Naive B cell (primary cell): ENCODE measurements around the gene APLP1. TPM values are rescaled to one million over a fixed set of nuclear protein-coding genes. Genes with fewer than 3 reads are reported as not detected.
A peak's percentile ranks its signal among the peaks of the same experiment; 100 is the strongest.

Experiments used
- ATAC-seq, 2 donors: fragments of 150-1000 bp; cut with Tn5 transposase; 2 replicates each; pipeline ENCODE4 v1.10.0; 2021; ENCODE audit warnings: low read depth in 2 of 2, mild to moderate bottlenecking in 2 of 2, moderate library complexity in 2 of 2
- DNase-seq: peaks from one replicate; pipeline ENCODE4 v3.0.0; 2022
- H3K27ac Mint-ChIP-seq, 6 donors: one replicate each; pipeline ENCODE4 v1.8.0; 2020 to 2022; ENCODE audit warnings: mild to moderate bottlenecking in 6 of 6, mixed read lengths in 6 of 6, moderate library complexity in 5 of 6, inconsistent platforms in 2 of 6
- H3K27me3 Mint-ChIP-seq, 3 donors: one replicate each; pipeline ENCODE4 v1.8.0; 2021 to 2022; ENCODE audit warnings: mixed read lengths in 3 of 3, mild to moderate bottlenecking in 1 of 3
- H3K36me3 Mint-ChIP-seq, 2 donors: one replicate each; pipeline ENCODE4 v1.8.0; 2020 to 2022; ENCODE audit warnings: mixed read lengths in 2 of 2, inconsistent platforms in 1 of 2, mild to moderate bottlenecking in 1 of 2
- H3K4me1 Mint-ChIP-seq, 3 donors: one replicate each; pipeline ENCODE4 v1.8.0; 2020 to 2022; ENCODE audit warnings: mixed read lengths in 3 of 3, inconsistent platforms in 1 of 3, mild to moderate bottlenecking in 1 of 3, moderate library complexity in 1 of 3
- H3K4me3 Mint-ChIP-seq, 8 donors: one replicate each; pipeline ENCODE4 v1.8.0; 2020 to 2022; ENCODE audit warnings: mild to moderate bottlenecking in 8 of 8, mixed read lengths in 8 of 8, moderate library complexity in 8 of 8, inconsistent platforms in 2 of 8
- H3K9me3 Mint-ChIP-seq, 7 donors: one replicate each; pipeline ENCODE4 v1.8.0; 2020 to 2022; ENCODE audit warnings: mixed read lengths in 7 of 7, mild to moderate bottlenecking in 5 of 7, inconsistent platforms in 2 of 7, moderate library complexity in 1 of 7
- polyA plus RNA-seq, 6 donors: library from polyadenylated mRNA; unstranded; fragments of 300-500 nt; fragmentation: Illumina TruSeq; gene quantifications; one replicate each; pipeline ENCODE4 v1.2.3, GENCODE V29; 2021; ENCODE audit warnings: low read depth in 6 of 6

Gene APLP1
- polyA plus RNA-seq, 6 donors from 2014 or later = not detected

DNA sequence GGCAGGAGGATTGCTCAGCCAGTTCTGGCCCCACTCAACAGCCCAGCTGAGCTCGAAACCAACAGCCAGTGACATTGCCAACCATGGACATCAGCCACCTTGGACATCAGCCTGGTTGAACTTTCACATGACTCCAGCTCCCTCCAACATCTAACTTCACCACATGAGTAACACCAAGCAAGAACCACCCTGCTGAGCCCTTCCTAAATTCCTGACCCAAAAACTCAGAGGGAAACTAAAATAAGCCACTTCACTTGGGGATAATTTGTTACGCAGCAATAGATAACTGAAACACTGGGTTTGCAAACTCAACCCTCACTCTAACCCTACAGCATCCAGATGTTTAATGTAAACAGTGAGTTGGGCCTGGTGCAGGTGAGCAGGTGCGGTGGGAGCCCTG is 57.1 kb downstream of the APLP1 start:
- no peak for ATAC-seq
- DNase-seq = no peak
- H3K4me3 Mint-ChIP-seq = no peak overlapping the region
- H3K36me3 Mint-ChIP-seq = no peaks in the 10 kb centered on the region
- peaks cover 18 to 32% (median 23%) of the 10 kb centered on the region in 3 donors for H3K4me1 Mint-ChIP-seq
- no peak overlapping the region for H3K27ac Mint-ChIP-seq
- no peaks in the 10 kb centered on the region for H3K27me3 Mint-ChIP-seq
- H3K9me3 Mint-ChIP-seq = peaks cover 0 to 8% (median 0%) of the 10 kb centered on the region in 7 donors

GRCh38 chr19:35928507-35928906 is 60.1 kb downstream of the APLP1 start:
- Mint-ChIP-seq H3K27me3 (no peaks in the 10 kb centered on the region), H3K4me1 (peaks cover 30 to 47% (median 30%) of the 10 kb centered on the region in 3 donors), H3K27ac (peak overlapping the region; percentile 73 to 97 (median 90)), H3K4me3 (peak overlapping the region in 7 of 8 donors; percentile 29 to 88 (median 55)), H3K9me3 (peaks cover 0 to 8% (median 0%) of the 10 kb centered on the region in 7 donors), H3K36me3 (no peaks in the 10 kb centered on the region)
- ATAC-seq = peak; percentile 38 to 41
- DNase-seq = peak; percentile 76

Other genes starting within 250 kb of the APLP1 start
- gene RBM42, start 239.5 kb upstream of the APLP1 start, polyA plus RNA-seq = 10 to 100 TPM; 30.6 to 71.1 (median 50.9) TPM
- gene ETV2, start 226.8 kb upstream of the APLP1 start, polyA plus RNA-seq = under 1 TPM in 1 of 6 donors, not detected in 5; 0.61 TPM
- 100 to 1,000 TPM; 623 to 732 (median 678) TPM for gene COX6B1, start 220.3 kb upstream of the APLP1 start, polyA plus RNA-seq
- gene UPK1A, start 202.1 kb upstream of the APLP1 start, polyA plus RNA-seq = not detected
- gene ZBTB32, start 164.0 kb upstream of the APLP1 start, polyA plus RNA-seq = 1 to 10 TPM in 1 of 6 donors, under 1 TPM in 4, not detected in 1; 0.21 to 1.3 (median 0.70) TPM
- gene KMT2B, start 150.6 kb upstream of the APLP1 start, polyA plus RNA-seq = 1 to 10 TPM in 2 of 6 donors, under 1 TPM in 4; 0.35 to 2.2 (median 0.76) TPM
- 100 to 1,000 TPM; 114 to 195 (median 134) TPM for gene IGFLR1, start 126.1 kb upstream of the APLP1 start, polyA plus RNA-seq
- 10 to 100 TPM; 26.1 to 41.0 (median 32.5) TPM for gene U2AF1L4, start 123.2 kb upstream of the APLP1 start, polyA plus RNA-seq
- gene PSENEN, start 122.9 kb upstream of the APLP1 start, polyA plus RNA-seq = 100 to 1,000 TPM in 2 of 6 donors, 10 to 100 TPM in 4; 82.4 to 105 (median 94.3) TPM
- 10 to 100 TPM in 3 of 6 donors, 1 to 10 TPM in 3; 8.1 to 17.9 (median 11.1) TPM for gene LIN37, start 120.0 kb upstream of the APLP1 start, polyA plus RNA-seq
- not detected for gene HSPB6, start 111.5 kb upstream of the APLP1 start, polyA plus RNA-seq
- gene PROSER3, start 110.4 kb upstream of the APLP1 start, polyA plus RNA-seq = 10 to 100 TPM in 1 of 6 donors, 1 to 10 TPM in 4, not detected in 1; 3.2 to 13.9 (median 9.0) TPM
- gene ARHGAP33, start 93.0 kb upstream of the APLP1 start, polyA plus RNA-seq = under 1 TPM in 1 of 6 donors, not detected in 5; 0.58 TPM
- not detected for gene PRODH2, start 55.7 kb upstream of the APLP1 start, polyA plus RNA-seq
- gene NPHS1, start 16.1 kb upstream of the APLP1 start, polyA plus RNA-seq = not detected
- gene KIRREL2, start 11.7 kb upstream of the APLP1 start, polyA plus RNA-seq = not detected
- 10 to 100 TPM; 13.5 to 79.7 (median 55.3) TPM for gene NFKBID, start 32.0 kb downstream of the APLP1 start, polyA plus RNA-seq
- 10 to 100 TPM; 33.8 to 58.5 (median 47.5) TPM for gene HCST, start 34.0 kb downstream of the APLP1 start, polyA plus RNA-seq
- 10 to 100 TPM in 2 of 6 donors, 1 to 10 TPM in 4; 3.4 to 28.6 (median 8.3) TPM for gene TYROBP, start 39.7 kb downstream of the APLP1 start, polyA plus RNA-seq
- gene LRFN3, start 67.8 kb downstream of the APLP1 start, polyA plus RNA-seq = under 1 TPM in 3 of 6 donors, not detected in 3; 0.12 to 0.22 (median 0.14) TPM
- 10 to 100 TPM; 30.0 to 58.0 (median 48.8) TPM for gene SDHAF1, start 126.6 kb downstream of the APLP1 start, polyA plus RNA-seq
- under 1 TPM in 1 of 6 donors, not detected in 5; 0.24 TPM for gene SYNE4, start 140.2 kb downstream of the APLP1 start, polyA plus RNA-seq
- 10 to 100 TPM; 13.7 to 28.9 (median 19.1) TPM for gene ALKBH6, start 145.6 kb downstream of the APLP1 start, polyA plus RNA-seq
- gene CLIP3, start 164.3 kb downstream of the APLP1 start, polyA plus RNA-seq = 1 to 10 TPM in 1 of 6 donors, not detected in 5; 1.8 TPM
- gene THAP8, start 185.7 kb downstream of the APLP1 start, polyA plus RNA-seq = 1 to 10 TPM; 1.4 to 7.3 (median 3.6) TPM
- gene WDR62, start 186.3 kb downstream of the APLP1 start, polyA plus RNA-seq = under 1 TPM in 2 of 6 donors, not detected in 4; 0.07 to 0.25 TPM
- gene OVOL3, start 242.6 kb downstream of the APLP1 start, polyA plus RNA-seq = not detected
- gene POLR2I, start 246.3 kb downstream of the APLP1 start, polyA plus RNA-seq = 100 to 1,000 TPM; 112 to 139 (median 126) TPM
- gene TBCB, start 246.9 kb downstream of the APLP1 start, polyA plus RNA-seq = 100 to 1,000 TPM; 142 to 230 (median 163) TPM